Thyroid gland (tissue), 4 donors: ENCODE data around the gene STKLD1.

ENCODE experiments used
- CTCF ChIP-seq, 6 experiments: fragments of 200-600 bp in 3 of 6; fragments of 450-650 bp in 3 of 6; sonication (generic) in 3 of 6; IDR thresholded peaks; one replicate each; pipeline ENCODE4 v1.5.1; 2016 to 2019; ENCODE audit warnings: antibody characterized with exemption in 6 of 6, mild to moderate bottlenecking in 2 of 6, inconsistent platforms in 1 of 6, moderate library complexity in 1 of 6
- POLR2A ChIP-seq, 2 donors: fragments of 450-650 bp; IDR thresholded peaks; one replicate each; pipeline ENCODE4 v1.6.1; 2017; ENCODE audit warnings: antibody characterized with exemption in 2 of 2, mild to moderate bottlenecking in 2 of 2, moderate library complexity in 1 of 2

DNA sequence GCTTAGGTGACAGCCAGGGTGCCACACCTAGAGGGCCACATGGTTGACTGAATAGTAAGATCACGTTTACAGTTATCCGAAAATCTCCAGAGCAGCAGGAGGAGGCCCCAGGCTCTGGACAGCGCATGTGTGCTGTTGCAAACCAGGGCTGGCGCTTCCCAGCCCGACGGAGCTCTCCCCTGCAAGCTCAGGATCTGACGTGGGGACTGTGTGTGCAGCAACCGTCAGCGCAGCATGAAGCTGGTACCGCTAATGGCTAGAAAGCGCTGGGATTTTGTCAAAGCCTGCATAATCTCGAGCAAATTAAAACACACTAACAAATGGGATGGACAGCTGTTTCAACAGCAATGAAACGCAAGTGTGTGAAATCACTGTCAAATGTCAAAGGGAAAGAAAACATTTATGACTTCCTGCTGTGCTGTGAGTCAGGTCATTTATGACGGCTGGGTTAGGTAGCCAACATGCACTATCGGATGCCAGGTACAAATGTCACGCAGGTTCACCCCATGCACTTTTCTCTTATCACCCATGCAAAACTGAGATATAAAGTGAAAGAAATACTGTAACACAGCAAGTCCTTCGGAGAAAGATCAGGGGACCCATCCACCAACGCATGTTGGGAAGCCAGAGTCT, 7.8 kb upstream of the STKLD1 start:
- TF ChIP-seq CTCF (IDR thresholded peaks at IDR 0.05) (no peak), POLR2A (IDR thresholded peaks at IDR 0.05) (no peak)
